Measurements from ENCODE around the gene GSG1L. TPM values are rescaled to one million over a fixed set of nuclear protein-coding genes. Genes with fewer than 3 reads are reported as not detected.

GSG1L gene
- total RNA-seq, 1 donor from 2014 or later = 1.4 TPM

DNA sequence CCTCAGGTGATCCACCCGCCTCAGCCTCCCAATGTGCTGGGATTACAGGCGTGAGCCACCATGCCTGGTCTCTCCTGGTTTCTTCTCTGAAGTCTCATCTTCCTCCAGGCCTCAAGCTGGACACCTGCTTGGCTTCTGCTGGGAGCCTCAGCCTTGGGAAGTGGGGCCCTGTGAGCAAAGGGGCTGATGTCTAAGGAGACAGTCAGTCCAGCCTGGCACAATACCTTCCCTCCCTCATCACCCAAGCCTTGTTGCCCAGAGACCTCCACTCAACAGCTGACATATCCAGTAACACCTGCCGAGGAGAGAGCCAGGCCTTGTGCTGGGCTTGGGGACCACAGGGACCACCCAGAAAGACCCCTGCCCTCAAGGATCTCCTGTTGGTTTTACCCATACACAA lies 251.6 kb downstream of the GSG1L start:
- Mint-ChIP-seq H3K36me3 (no peaks in the 10 kb centered on the region), H3K4me1 (ENCODE audit: unreplicated experiment) (no peaks in the 10 kb centered on the region), H3K27ac (no peak overlapping the region), H3K9me3 (no peaks in the 10 kb centered on the region), H3K4me3 (no peak overlapping the region), H3K27me3 (peaks cover 10% of the 10 kb centered on the region)
- no peak for DNase-seq (ENCODE audit: extremely low spot score, unreplicated experiment)
- TF ChIP-seq, protein P1, sequence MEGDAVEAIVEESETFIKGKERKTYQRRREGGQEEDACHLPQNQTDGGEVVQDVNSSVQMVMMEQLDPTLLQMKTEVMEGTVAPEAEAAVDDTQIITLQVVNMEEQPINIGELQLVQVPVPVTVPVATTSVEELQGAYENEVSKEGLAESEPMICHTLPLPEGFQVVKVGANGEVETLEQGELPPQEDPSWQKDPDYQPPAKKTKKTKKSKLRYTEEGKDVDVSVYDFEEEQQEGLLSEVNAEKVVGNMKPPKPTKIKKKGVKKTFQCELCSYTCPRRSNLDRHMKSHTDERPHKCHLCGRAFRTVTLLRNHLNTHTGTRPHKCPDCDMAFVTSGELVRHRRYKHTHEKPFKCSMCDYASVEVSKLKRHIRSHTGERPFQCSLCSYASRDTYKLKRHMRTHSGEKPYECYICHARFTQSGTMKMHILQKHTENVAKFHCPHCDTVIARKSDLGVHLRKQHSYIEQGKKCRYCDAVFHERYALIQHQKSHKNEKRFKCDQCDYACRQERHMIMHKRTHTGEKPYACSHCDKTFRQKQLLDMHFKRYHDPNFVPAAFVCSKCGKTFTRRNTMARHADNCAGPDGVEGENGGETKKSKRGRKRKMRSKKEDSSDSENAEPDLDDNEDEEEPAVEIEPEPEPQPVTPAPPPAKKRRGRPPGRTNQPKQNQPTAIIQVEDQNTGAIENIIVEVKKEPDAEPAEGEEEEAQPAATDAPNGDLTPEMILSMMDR (conservative IDR thresholded peaks at IDR 0.05) = no peak

- no peak for DNase-seq (ENCODE audit: extremely low spot score, unreplicated experiment)
- Mint-ChIP-seq H3K27ac (no peak overlapping the region), H3K4me3 (no peak overlapping the region), H3K27me3 (peaks cover 45% of the 10 kb centered on the region), H3K36me3 (no peaks in the 10 kb centered on the region), H3K9me3 (no peaks in the 10 kb centered on the region), H3K4me1 (ENCODE audit: unreplicated experiment) (no peaks in the 10 kb centered on the region)
- TF ChIP-seq, protein P1 (conservative IDR thresholded peaks at IDR 0.05) = no peak
Measured at GRCh38 chr16:27806986-27807385, 256.5 kb downstream of the GSG1L start.

- Mint-ChIP-seq H3K4me3 (no peak overlapping the region), H3K27me3 (peaks cover 51% of the 10 kb centered on the region), H3K4me1 (ENCODE audit: unreplicated experiment) (no peaks in the 10 kb centered on the region), H3K9me3 (no peaks in the 10 kb centered on the region), H3K27ac (no peak overlapping the region), H3K36me3 (no peaks in the 10 kb centered on the region)
- no peak for DNase-seq (ENCODE audit: extremely low spot score, unreplicated experiment)
- TF ChIP-seq, protein P1 (conservative IDR thresholded peaks at IDR 0.05) = no peak
Measured at GRCh38 chr16:27806388-27806787, 257.1 kb downstream of the GSG1L start.

- DNase-seq (ENCODE audit: extremely low spot score, unreplicated experiment) = no peak
- Mint-ChIP-seq H3K4me1 (ENCODE audit: unreplicated experiment) (no peaks in the 10 kb centered on the region), H3K27ac (no peak overlapping the region), H3K9me3 (no peaks in the 10 kb centered on the region), H3K36me3 (no peaks in the 10 kb centered on the region), H3K27me3 (peaks cover 56% of the 10 kb centered on the region), H3K4me3 (no peak overlapping the region)
- TF ChIP-seq, protein P1 (conservative IDR thresholded peaks at IDR 0.05) = no peak
Measured at GRCh38 chr16:27805828-27806351, 257.6 kb downstream of the GSG1L start.

GRCh38 chr16:27803775-27804549 lies 259.6 kb downstream of the GSG1L start:
- H3K9me3 Mint-ChIP-seq = no peaks in the 10 kb centered on the region

More at GRCh38 chr16:27803775-27804549, 259.6 kb downstream of the GSG1L start:
- H3K4me3 Mint-ChIP-seq = no peak overlapping the region
- no peaks in the 10 kb centered on the region for H3K36me3 Mint-ChIP-seq
- H3K27ac Mint-ChIP-seq = no peak overlapping the region
- DNase-seq (ENCODE audit: extremely low spot score, unreplicated experiment) = no peak
- no peaks in the 10 kb centered on the region for H3K4me1 Mint-ChIP-seq (ENCODE audit: unreplicated experiment)
- TF ChIP-seq, protein P1 (conservative IDR thresholded peaks at IDR 0.05) = no peak
- H3K27me3 Mint-ChIP-seq = peaks cover 53% of the 10 kb centered on the region
